ENCODE data around the gene PDE4D.
A peak's percentile ranks its signal among the peaks of the same experiment; 100 is the strongest.

Gene PDE4D

DNA sequence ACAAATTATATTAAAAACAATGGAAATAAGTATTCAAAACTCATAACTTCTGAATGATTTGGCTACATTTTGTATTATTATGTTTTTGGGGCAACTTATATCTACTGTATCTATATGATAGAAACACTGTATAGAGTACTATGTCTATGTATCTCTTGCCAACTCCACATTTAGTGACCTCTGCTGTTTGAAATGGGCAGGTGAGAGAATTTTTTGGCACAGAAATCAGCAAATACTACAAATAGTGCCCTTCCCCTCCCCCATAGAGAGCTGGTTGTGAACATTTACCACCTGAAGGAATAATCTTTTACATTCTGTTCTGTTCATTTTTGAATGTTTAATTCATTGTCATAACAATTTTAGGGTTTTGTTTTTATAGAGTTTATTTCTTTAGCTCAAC, 545.3 kb downstream of the PDE4D start:
- no peak for DNase-seq

DNA sequence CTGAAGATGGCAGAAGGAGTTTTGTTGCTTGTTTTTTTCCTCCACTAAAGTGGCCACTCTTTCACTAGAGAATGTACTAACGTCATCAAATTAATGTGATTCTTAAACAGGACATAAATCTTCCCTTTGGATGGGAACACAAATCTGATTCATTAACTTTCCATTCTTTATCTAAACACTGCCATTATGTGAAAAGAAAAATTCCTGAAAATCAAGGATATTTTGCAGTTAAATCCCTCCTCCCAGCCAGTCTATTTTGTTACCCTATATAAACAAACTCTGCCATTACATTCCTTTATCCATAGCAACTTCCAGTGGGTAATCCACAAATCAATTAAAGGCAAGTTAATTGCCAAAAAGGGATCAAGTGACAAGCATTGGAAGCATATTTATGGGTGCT, 546.5 kb downstream of the PDE4D start:
- no peak for DNase-seq

DNA sequence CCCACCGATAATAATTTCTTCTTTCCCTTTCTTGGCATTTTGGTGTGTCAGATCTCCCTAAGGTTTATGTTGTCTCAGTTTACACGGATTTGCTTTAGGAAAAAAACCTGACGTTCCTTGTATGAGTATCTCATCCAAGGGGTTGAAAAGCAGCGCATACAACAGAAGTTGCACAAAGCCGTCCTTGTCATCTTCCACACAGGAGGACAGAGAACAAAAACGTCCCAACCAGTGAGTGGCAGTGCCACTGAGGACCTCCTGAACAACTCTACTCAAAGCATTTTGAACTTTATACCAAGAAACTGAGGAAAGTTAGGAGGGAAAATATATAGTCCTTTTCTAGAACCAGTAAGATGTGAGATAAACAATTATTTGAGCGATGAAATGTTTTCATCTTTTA, 547.0 kb downstream of the PDE4D start:
- DNase-seq: no peak

DNA sequence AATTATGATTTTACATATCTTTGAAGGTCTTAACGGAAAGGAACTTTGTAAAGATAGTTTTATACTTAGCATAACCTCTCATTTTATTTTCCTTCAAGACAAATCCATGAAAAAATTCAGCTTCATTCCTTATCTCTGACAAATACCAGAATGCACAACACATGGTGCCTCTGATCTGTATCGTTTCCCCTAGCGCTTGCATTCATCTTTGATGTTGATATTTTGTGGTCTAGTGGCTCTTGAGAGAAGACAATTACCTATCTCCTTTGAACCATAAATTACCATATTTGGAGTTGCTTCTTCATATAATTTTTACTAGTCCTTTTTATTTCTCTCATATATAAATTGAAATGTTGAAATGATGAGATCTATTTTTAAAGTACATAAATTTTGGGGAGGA, 551.3 kb downstream of the PDE4D start:
- DNase-seq: no peak

DNA sequence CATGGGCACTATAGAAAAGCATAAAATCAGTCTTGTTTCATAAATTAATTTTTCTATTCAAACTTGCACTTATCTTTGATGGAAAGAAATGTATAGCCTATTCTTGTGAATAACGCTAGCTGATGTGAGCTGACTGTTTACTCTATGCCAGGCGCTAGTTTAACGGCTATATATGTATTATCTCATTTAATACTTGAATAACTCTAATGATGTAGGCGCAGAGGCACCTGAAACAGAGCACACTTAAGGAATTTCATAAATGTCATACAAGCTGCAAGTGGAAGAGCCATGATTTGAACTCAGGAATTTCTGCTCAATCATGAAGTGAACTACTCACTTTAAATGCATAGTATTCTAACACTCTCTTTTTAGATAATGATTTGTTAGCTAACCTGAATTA, 551.8 kb downstream of the PDE4D start:
- DNase-seq: no peak

DNA sequence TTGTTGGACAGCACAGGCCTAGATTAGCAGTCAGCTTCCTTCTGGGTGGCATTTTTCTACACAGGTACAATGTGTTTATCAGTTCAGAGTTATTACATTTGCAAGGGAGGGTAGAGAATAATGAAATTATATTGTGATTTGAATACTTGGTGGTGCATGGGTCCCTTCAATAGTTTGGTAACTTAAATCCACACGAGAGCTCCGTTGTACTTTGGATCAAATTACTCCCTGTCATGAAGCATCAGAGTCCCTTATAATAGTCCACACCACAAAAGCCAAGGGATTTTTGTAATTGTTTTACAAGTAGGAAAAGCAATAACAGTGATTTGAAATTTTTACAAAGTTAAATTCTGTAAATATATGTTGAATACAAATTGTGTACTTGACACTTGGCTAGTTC, 552.4 kb downstream of the PDE4D start:
- DNase-seq: no peak

DNA sequence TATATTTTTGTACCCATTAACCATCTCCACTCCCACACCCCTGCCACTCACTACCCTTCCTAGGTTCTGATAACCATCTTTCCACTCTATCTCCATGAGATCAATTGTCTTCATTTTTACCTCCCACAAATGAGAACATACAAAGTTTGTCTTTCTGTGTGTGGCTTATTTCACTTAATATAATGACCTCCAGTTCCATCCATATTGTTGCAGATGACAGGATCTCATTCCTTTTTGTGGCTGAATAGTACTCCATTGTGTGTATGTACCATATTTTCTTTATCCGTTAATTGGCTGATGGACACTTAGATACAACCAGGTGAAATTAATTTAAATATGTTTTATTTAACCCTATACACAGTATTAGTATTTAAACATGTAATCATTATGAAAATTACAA, 552.9 kb downstream of the PDE4D start:
- DNase-seq: no peak

DNA sequence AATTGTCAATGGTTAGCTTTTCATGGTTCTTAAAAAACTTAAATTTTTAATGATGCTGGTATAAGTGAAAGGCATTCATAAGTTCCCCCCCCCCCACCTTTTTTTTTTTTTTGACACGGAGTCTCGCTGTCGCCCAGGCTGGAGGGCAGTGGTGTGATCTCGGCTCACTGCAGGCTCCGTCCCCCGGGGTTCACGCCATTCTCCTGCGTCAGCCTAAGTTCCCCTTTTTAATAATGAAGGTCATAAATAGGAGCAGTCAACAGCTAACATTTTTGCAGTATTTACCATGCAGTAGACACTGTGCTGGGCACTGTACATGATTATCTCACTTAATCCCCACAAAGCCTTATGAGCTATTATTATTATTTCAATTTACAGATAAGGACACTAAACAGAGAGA, 556.3 kb downstream of the PDE4D start:
- no peak for DNase-seq

DNA sequence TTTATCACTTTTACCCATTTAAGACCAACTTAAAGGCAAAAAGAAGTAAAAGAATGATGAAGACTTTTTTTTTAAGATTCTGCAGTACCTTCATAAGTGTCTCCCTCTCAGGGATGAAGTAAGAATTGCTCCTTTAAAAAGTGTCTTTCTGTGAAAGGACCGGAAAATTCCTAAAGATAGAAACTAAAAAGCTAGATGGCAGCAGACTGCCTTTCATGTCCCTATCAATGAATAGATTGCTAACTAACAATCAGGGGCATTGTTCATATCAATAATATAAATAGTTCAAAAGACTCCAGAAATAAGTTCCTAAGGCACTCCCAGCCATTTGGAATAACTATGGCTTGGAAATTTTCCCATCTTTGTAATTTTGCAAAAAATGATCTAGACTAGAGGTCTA, 558.0 kb downstream of the PDE4D start:
- DNase-seq: no peak

DNA sequence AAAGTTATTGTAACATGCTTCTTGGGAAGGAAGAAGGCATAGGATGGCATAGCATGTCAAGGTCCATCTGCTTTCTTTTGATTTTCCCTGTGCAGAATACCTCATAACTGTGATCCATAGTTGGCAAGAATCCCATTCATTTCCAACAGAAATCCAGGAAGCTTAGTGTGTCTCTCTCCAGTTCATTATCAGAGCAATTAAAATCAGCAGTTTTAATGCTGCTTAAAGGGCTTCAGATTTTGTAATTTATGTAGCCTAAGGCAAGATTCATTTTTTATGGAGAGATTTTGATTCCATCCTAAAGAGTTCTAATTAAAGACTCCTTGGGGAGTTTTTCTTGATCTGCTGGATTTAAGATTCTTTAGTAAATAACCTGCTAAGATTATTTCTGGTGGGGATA, 560.1 kb downstream of the PDE4D start:
- DNase-seq: no peak

DNA sequence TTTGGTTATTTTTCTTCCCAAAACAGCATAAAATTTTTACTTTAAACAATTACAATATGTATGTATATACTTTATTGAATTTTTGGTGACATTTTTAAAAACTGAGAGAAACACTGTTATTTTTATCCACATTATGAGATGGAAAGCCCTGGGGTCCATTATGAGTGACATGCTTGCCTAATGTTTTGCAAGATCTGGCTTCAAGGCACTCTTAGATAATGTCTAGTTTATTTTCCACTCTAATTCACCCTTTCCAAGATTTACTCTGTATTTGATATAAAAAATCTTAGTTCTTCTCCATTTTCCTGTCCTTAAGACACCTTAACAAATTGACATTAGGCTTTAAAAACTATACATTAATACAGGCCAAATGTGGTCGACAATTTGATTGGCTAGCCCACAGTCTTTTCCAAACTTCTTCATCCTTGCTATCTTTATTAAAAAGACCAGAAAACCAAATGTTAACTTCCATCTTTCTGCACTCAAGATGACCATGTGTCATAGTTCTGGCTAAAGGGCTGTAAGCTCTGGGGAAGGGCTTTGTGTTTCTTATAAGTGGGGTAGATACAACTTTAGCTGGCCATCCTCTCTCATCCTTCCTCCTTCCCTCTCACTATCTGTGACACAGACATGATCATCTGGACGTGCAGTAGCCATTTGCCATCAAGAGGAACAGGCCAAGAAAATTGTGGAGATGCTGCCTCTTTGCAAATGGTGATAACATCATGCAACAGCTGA, 561.1 kb downstream of the PDE4D start:
- DNase-seq: no peak

DNA sequence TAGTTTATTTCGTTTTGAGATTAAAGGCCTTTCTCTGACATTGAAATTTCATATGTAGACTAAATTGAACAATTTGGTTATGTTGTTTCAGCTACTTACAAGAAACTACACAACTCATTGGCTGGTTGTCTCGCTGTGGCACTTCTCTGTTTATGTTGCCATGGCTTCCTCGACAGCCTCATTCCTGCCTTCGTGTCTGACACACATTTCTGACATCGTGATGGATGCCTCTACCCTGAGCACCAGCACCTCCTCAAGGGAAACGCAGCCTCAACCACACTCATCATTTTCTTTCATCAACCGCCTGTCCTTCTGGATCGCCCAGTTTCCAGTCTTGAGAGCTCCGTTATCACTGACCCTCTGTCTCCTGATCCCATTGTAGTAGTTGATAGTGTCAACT, 562.8 kb downstream of the PDE4D start:
- DNase-seq: no peak

DNA sequence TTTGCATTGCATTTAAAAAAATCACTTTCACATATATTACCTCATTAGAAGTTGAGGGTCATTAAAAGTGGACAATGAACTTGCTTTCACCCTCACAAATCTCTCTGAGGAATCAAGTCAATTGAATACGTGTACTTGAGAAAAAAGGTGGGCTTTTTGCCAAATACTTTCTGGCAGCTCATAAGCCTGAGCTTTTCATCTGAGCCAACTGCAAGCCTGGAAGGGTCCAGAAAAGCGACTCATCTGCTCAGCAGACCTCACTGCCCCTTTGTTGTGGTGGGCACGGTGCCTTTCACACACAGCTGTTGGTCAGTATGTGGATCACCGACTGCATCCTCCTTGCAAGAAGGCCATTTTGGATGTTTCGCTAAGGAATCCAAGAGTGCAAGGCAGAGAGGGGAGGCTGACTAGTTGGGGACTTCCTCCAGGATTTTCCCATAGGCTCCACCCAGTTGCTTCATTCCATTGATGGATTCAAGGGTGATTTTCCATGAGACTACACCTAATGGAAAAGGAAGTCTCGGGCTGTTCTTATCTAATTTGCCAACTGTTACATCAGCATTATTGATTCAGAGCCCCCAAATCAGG, 564.7 kb downstream of the PDE4D start:
- DNase-seq: peak; percentile 51

DNA sequence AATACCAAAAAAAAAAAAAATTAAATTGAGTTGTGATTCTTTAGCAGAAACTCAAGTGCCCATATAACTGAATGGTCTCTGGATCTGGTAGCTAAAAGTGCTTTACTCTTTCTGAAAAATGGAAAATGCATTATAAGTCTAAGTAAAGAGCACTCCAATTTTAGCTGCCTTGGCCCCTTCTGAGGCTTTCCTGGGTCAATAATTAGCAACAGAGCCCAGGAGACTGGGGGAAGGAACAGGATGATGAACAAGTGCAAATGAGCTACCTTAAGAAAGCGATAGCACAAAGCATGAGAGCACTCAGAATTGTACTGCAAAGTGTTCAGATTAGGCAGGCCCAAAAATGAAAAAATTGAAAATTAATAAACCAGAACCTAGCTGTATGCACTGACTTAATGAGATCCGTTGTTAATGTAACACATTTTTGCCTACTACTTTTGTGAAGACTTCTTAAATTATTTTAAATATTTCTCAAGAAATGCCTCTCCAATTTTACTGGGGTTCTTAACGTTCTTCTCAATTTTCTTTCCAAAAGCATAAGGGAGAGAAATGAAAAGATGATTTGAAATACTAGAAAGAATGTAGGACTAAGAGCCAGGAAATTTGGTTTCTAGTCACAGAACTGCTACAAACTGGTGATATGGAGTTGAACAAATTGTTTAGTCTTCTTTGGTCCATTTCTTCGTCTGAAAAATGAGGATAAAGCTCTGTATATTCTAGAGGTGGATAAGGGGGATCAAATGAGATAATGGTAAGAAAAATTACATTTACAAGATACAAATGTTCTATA, 566.1 kb downstream of the PDE4D start:
- no peak for DNase-seq

DNA sequence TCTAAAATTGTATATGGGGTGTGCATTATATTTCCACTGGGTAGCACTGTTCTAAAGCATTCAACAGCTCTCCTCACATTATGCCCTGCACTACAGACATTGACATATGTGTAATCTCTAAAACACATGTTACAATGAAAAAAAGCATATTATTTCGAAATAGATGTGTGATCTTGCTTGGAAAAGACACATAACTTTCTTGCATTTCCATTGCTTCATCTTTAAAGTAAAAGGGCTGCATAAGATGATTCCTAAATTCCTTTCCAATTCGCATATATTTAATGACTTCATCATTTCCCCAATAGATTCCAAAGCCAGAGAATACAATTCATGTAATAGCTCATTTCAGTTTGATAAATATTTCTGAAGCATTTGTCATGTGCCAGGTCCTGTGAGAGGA, 566.9 kb downstream of the PDE4D start:
- DNase-seq: no peak

DNA sequence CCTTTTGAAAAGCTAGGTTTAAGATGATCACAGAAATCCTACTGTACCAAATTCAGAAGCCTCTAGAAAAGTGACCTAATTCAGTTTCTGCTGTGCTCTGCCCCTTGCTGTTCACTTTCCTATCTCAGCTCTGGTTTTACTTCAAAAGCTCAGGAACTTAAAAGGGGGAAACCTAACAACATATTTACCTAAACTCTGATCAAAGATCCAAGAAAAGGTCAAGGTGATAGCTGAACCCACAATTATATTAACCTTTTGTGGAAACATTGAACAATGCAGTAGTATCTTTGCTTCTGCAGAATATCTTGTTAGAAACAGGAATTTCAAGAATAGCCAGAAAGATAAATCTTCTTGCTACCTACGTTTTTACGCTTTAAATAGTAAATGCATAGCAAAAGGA, 568.5 kb downstream of the PDE4D start:
- no peak for DNase-seq

DNA sequence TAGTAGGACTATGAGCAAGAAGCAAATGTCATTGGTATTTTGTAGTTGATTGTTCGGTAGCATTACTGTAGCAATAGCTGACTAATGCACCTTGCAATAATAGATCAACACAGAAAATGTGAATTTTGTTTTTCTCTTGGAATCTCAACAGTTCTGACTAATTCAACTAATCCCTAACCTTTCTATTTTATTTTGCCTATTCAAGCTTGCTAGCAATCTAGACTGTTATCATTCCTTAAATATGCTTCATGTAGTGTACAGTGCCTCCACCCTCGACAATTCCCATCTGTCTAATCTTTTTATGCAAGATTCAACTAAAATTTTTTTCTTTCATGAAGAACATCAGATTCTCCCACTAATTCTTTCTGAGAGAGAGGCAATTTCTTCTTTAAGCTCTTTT, 570.6 kb downstream of the PDE4D start:
- no peak for DNase-seq

DNA sequence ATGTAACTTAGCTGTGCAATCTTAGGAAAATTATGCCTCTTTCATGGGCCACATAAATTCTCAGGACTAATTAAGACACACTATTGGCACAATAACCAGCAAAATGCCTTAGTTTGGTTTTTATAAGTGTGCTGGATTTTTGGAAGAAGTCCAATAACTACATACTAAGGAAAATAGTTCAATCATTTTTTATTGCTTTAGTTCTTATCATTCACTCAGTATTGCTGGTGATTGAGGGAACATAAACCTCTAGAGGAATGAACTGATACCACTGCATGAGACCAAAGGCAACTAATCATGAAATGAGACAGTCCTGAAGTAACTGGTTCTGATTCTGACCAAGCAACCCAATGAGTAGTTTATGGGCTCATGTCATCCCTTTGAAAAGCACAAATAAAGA, 571.5 kb downstream of the PDE4D start:
- no peak for DNase-seq

DNA sequence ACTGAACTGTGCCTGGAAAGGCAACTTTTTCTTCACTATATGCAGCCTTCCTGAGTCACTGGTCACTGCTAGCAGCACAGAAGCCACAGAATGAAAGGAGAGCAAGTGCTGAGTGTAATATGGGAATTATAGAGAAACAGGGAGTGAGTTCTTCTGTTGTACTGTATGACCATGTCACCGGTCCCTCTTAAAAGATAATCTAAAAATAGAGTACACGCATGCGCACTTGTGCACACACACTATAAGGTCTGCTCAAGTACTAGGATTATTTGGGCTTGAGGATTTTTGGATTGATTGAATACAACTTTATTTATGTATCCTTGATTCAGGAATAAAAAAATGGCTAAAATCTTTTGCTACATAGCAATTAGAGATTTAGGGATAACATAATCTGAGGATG, 571.9 kb downstream of the PDE4D start:
- no peak for DNase-seq

DNA sequence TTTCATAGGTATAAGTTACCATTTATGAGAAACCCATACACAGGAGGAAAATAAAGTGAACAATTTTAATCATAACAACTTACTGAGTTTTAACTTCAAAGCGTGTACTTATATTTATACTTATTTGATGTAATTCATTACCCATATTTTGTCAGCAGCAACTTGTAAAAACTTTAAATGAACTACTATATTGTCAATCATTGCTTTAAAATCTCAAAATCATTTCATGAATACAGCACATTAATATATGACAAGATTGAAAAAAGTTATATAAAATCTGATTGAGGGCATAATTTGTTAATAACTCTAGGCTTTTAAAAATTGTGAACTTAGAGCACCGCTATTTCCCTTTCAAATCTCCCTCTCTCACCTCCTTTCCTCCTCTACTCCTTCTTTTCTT, 573.1 kb downstream of the PDE4D start:
- no peak for DNase-seq

DNA sequence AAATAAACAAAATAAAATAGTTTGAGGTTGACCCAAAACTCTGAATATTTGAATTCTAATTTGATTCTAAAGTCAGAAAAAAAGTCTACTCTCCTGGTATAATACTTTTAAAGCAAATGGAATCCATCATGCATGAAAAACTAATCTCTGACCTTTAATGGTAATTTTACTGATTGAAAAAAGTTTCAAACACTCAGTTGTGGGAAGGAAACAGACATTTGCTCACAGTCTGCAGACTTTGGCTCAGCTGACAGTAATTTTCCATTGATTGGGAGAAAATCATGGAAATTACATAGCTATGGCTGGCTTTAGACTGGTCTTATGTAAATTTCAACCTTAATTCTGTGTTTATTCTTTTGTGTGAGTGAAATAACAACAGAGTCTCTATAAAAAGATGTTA, 574.3 kb downstream of the PDE4D start:
- DNase-seq: no peak

DNA sequence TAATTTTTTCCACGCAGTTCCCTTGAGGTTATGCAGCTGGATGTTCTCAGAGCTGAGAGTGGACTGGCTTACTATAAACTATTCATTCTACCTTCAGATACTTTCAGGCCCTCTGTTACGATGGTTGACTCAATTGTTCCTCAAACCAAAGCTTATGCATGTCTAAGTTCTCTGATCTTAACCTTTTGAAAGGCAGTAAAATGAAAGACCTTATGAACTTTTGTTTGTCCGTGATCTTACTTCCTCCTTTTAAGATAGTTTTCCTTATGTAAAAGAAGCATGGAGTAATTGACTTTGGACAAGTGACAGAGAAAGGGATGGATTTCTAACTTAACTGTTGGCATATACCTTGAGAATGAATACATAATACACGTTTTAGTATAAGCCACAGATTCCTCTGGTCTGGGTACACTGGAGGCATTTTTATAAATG, 575.7 kb downstream of the PDE4D start:
- no peak for DNase-seq

DNA sequence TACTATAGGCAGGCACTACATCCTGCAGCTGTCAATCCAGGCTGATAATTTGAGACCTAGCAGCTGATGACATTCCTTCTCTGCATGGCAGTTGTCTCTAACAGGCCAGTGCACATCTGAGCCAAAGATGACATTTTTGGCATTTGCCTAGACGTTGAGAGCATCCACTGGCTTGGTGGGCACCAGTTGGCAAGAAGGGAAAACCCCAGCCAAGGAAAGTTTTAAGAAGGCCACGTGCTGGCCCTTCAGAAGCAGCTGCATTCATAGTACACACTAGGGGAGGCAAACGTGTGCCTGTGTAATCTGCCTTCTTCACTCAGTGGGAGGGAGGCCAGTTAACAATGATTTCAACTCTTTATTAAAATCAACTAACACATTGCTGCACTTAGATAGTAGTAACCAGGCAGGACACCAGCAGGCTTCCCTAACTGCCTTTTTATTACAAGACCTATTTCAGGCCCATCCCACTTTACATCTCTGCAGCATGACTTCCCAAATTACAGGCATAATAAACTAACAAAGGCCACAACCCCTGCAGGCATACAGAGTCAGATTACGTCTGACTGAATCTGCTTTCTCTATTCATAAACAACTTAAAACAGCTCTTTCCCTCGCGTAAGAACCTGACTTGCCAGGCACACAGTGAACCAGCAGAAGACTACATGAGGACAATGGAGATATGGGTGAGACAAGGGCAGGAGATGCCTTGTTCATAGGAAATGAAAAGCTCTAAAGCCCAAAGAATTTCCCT, 576.3 kb downstream of the PDE4D start:
- DNase-seq: peak; percentile 43

DNA sequence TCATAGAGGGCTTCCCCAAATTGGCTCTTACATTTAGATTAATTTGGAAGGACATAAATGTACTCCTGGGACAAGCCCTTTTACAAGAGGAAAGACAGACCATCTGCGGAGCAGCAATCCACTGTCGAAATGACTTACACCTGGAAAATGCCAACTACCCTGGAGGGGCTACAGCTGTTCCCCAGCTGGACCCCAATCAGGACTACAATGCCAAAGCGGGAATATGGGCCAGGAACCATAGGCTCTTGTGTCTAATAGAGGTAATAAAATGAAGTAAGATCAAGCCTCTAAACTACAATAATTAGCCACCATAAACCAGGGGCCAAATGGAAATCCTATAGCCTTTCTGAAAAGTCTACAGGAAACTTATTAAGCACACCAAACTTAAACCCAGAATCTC, 581.3 kb downstream of the PDE4D start:
- no peak for DNase-seq

Data from COR-L47 (cell line).